CD4-positive, alpha-beta T cell treated with Interleukin-12 subunit alpha and Interleukin-12 subunit beta, for 1 hour (primary cell): ENCODE results near the gene OGDH.
A peak's percentile ranks its signal among the peaks of the same experiment; 100 is the strongest.
"Not testable (repeated sequence)": the region's sequence is repeated elsewhere in the genome, so short reads cannot be mapped to it uniquely, and the experiment has no call there.

ENCODE experiments used
- DNase-seq: peaks from one replicate; pipeline ENCODE4 v3.0.0-alpha.2; 2020

The OGDH gene

DNA sequence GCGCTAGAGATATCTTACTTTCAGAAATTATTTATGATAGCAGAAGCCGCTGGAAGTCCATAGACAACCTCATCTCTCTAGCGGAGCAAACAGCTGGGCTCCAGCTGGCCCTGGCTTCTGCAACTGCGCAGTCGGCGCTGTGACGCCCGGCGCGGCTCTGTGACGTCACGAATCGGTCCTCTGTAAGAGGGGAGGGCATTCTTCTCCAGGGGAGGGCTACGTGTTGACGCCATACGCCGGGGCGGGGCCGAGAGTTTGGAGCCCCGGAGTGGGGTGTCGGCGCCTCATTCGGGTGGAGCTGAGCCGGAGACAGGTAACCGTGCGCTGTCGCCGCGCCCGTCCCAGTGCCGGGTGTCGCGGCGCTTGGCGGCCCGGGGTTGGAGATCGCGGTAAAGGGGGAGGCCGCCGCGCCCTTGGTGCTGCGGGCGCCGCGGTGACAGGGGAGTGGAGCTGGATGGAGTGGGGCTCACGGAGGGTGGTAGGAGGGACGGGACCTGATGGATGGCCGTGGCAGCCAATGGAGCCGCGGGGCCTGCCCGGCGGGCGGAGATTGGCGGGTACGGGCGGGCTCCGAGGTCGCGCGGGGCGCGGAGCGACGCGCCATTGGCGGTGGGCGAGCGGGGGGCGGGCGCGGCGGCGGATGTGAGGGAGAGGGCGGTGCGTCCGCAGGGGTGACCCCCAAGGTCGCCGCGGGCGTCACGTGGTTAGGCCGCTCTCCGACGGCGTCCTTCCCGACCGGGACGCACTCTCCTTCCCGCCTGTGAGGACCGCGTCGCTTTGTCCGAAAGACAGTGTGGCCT lies at the start of gene OGDH:
Gene OGDH, plus strand, starts transcription at position 287 of the 800 bp plus-strand sequence. CDS start 17,717 bp downstream, outside the sequence.
- DNase-seq = peak; percentile 98

GRCh38 chr7:44557485-44557884 lies 48.9 kb upstream of the OGDH start:
- no peak for DNase-seq

DNA sequence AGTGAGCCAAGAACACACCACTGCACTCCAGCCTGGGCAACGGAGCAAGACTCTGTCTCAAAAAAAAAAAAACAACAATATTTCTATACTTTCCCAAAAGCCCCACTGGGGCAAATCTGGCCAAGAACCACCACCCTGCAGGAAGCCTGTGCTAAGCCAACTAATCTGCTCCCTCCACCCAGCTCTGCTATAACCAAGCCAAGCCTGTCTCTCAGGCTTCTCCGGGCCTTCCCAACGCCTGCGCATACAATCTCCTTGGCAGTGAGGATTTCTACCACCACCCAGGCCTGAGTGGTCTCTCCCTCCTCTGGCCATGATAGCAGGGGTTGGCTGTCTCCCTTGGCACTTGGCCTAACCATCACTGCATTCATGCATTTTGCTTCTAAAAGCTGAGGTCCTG lies 46.9 kb upstream of the OGDH start:
- DNase-seq = no peak

GRCh38 chr7:44561481-44561880 lies 44.9 kb upstream of the OGDH start:
- no peak for DNase-seq

DNA sequence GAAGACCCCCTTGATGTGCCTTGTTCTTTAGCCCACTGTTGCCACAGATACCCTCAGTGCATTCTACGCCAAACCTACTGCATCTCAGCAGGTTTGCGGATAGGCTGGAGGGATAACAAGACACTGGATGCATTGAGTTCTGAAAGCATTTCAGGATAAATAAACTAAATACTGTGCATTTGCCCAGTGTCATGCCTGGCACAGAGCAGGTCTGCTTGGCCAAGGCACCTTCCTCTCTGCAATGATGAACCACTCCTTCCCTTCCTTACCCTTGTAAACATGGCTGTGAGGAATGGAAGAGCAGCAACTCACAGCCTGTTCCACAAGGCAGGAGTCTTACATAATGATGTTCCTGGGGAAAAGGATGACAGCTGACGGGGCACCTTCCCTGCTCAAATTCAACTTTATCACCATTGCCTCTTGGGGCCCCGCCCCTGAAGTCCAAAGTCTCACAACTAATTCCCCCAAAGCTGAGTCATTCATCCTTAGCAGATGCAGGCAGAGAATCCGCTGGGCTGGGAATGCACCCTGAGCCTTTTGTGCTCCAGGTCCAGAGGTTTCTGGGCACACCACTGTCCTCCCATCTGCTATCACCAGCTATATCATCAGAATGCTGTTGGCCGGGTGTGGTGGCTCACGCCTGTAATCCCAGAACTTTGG lies 44.3 kb upstream of the OGDH start:
- DNase-seq = no peak

- DNase-seq = not testable (repeated sequence)
Observed at GRCh38 chr7:44562622-44562962, 43.8 kb upstream of the OGDH start.

DNA sequence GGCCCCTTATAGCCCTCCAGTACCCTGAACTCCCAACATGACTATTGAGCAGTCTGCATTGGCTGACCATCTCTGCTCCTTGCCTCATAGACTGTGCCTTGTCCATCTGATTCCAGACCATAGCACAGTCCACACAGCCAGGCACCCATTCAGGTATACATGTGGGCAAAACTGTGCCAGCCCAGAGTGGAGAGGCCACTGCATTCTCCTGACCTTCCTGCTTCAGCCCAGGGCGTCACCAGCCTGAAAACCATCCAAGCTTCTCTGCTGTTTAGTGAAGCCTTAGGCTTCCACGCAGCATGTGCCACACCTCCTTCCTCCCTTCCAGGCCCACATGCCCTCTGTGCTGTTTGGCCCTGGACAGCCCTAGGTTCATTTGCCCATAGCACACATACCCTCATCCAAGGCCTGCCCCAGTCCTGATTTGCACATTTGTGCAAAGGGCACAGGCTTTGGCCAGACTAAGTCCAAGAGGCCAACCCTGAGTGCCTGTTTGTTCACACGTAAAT lies 43.2 kb upstream of the OGDH start:
- DNase-seq = no peak

DNA sequence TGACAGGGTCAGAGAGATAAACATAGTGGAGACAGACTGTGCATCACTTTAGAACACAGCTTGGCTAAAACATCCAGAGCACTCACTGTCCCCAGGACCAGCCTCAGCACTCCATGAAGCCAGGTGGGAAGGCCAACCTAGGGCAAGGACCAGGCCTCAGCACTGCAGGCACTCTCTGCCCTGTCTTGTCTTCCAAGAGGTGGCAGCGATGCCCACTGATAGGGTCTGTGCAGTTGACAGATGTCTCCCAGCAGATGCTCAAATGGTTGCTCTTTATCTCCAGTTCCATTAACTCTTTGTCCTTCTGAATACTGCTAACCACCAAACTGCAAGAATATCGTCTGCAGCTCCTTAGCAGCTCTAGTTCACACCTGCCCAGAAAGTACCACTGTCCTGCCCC lies 41.8 kb upstream of the OGDH start:
- no peak for DNase-seq

- DNase-seq = peak; percentile 69
Observed at GRCh38 chr7:44565097-44565794, 41.2 kb upstream of the OGDH start.

GRCh38 chr7:44565795-44566559 lies 40.5 kb upstream of the OGDH start:
- no peak for DNase-seq

- DNase-seq = no peak
Observed at GRCh38 chr7:44566680-44567079, 39.7 kb upstream of the OGDH start.

- no peak for DNase-seq
Observed at GRCh38 chr7:44567884-44568283, 38.5 kb upstream of the OGDH start.

DNA sequence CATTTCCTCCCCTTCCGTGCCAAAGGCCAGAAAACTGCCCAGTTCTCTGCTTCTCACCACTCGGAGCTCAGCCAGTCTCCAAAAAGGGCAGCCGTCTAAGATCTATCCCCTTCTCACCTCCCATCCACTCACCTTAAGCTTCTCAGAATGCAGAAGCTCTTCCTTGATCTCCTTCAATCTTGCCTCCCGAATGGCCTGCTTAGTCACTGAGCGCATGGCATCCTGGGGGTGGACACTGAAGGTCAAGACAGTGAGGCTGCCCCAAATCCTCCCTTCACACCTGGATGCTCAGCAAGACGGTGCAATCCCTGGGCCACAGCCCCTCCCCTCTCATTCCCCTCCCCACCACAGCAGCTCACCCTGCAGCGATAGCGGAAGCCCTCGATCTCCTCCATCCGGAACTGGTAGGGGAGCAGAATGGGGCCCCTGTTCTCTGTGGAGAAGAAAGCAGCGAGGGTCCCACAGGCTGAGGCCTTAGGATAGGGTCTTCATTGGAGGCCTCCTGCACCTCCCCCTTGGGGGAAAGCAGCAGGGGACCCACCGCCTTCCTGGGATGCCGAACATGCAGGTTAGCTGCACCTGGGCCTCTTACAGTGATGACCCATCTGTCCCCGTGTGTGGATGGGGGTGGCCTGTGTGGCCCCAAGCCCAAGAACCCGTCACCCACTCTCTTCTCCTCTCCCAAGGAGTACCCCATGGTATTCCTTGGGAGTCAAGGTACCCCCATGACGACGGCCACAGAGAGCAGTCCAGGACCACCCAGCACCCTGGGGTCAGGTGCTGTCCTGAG lies 37.5 kb upstream of the OGDH start:
- DNase-seq = no peak

- no peak for DNase-seq
Observed at GRCh38 chr7:44569959-44570358, 36.5 kb upstream of the OGDH start.

- DNase-seq = no peak
Observed at GRCh38 chr7:44572771-44573170, 33.7 kb upstream of the OGDH start.

DNA sequence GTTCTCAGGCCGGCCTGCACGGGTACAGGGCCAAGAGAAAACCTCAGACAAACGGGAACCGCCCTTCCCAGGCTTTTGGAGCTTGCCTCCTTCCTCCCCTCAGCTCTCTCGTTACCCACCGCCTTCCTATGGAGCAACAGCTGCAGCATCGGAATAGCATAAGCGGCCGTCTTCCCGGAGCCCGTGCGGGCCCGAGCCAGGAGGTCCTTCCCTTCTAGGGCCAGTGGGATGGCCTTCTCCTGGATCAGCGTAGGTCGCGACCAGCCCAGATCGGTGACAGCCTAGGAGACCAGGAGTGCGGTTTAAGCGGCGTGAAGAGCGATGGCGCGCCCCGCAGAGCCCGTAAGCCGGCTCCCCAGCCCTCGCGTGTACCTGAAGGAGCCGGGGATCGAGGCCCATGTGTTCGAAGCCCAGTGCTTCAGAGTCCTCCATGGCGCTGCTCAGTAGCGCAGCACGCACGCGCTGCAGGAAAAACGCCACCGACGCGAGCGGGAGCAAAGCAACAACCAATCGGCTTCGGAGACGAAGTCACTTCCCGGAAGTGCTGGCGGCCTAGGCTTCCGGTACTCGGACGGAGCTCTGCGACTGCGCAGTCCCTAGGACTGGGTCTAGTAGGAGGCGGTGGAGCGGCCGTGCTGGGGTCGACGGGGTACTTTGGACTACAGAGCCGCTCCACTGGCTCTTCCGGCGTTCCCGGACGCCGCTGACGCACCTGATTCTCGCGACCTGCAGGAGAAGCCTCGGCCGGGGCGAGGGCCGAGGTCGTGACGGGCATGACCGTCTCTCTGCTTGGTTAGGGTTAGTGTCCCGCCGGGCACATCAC lies 32.8 kb upstream of the OGDH start, which contains the start of gene DDX56:
Gene DDX56, minus strand, starts transcription at position 445 of the 823 bp plus-strand sequence. Its CDS starts 13 bp downstream, at position 432.
- peak; percentile 94 for DNase-seq

- DNase-seq = no peak
Observed at GRCh38 chr7:44574287-44574872, 32.0 kb upstream of the OGDH start.

DNA sequence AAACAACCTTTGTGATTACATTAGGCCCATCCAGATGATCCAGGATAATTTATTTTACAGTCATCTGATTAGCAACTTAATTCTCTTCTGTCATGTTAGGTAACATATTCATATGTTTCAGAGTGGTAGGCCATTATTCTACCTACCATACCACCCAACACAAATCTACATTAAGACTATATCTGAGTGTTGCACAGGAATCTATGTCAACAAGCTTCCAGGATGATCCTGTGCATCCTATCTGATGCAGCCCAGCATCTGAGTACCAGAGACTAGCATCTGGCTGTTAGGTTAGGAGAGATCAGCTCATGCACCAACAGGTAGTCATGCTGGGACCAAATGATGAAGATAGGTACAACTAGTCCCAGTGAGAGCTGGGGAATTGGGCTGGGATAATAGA lies 31.4 kb upstream of the OGDH start:
- no peak for DNase-seq

DNA sequence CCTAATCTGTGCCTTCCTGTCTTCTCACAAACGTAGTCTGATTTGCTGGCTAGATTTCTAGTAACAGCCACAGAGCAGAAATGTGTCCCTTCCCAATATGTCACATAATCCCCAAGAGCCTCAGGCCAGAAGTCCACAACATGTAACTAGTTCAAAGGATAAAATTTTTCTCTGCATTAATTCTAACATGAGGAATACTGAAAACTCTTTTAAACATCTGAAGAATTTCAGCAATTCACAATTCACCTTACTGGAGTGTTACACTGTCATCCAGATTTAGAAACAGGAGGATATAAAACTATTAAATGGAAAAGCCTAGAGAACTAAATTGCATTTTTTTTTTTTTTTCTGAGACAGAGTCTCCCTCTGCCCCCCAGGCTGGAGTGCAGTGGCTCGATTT lies 30.2 kb upstream of the OGDH start:
- DNase-seq = no peak
